ENCODE data around the gene LCN15. TPM values are rescaled to one million over a fixed set of nuclear protein-coding genes. Genes with fewer than 3 reads are reported as not detected.

The LCN15 gene
- total RNA-seq, 2 experiments from 2014 or later, result not detected

- peak overlapping the region; percentile 71 for H3K4me2 ChIP-seq (ENCODE audit: low read length)
- H3K9me3 ChIP-seq (ENCODE audit: low read length), result no peaks in the 10 kb centered on the region
- intact Hi-C loops (cut with micrococcal nuclease; ENCODE audit: unreplicated experiment), result no loop called here
- H3K36me3 ChIP-seq (ENCODE audit: insufficient read depth, low read length), result no peaks in the 10 kb centered on the region
- peaks cover 40% of the 10 kb centered on the region for H3K4me1 ChIP-seq (ENCODE audit: insufficient read depth, low read length, poor library complexity, severe bottlenecking)
- ChIA-PET CTCF (ENCODE audit: unreplicated experiment) (no interaction called here), POLR2A (no interaction called here)
- BruUV-seq (replicated peaks), result TSS peak; percentile 63
- no peaks in the 10 kb centered on the region for H3K9me2 ChIP-seq (ENCODE audit: insufficient read depth, low read length)
- TF ChIP-seq, protein P1, sequence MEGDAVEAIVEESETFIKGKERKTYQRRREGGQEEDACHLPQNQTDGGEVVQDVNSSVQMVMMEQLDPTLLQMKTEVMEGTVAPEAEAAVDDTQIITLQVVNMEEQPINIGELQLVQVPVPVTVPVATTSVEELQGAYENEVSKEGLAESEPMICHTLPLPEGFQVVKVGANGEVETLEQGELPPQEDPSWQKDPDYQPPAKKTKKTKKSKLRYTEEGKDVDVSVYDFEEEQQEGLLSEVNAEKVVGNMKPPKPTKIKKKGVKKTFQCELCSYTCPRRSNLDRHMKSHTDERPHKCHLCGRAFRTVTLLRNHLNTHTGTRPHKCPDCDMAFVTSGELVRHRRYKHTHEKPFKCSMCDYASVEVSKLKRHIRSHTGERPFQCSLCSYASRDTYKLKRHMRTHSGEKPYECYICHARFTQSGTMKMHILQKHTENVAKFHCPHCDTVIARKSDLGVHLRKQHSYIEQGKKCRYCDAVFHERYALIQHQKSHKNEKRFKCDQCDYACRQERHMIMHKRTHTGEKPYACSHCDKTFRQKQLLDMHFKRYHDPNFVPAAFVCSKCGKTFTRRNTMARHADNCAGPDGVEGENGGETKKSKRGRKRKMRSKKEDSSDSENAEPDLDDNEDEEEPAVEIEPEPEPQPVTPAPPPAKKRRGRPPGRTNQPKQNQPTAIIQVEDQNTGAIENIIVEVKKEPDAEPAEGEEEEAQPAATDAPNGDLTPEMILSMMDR (conservative IDR thresholded peaks at IDR 0.05; ENCODE audit: low read length), result no peak
- no peak for TF ChIP-seq EZH2phosphoT487 (IDR thresholded peaks at IDR 0.05; ENCODE audit: borderline replicate concordance, low read depth, low read length)
- peak overlapping the region; percentile 72 for H3K4me3 ChIP-seq (ENCODE audit: low read depth, low read length, poor library complexity, severe bottlenecking)
- no peak overlapping the region for H2AFZ ChIP-seq (ENCODE audit: low read length)
- no peaks in the 10 kb centered on the region for H3K79me2 ChIP-seq (ENCODE audit: insufficient read depth, low read depth, low read length)
- no peaks in the 10 kb centered on the region for H4K20me1 ChIP-seq (ENCODE audit: insufficient read depth, low read length)
- DNase-seq (ENCODE audit: low spot score), result no peak
- H3K27ac ChIP-seq (ENCODE audit: low read depth, low read length, poor library complexity, severe bottlenecking), result no peak overlapping the region
Observed at GRCh38 chr9:136792321-136793085, 28.2 kb upstream of the LCN15 start.

DNA sequence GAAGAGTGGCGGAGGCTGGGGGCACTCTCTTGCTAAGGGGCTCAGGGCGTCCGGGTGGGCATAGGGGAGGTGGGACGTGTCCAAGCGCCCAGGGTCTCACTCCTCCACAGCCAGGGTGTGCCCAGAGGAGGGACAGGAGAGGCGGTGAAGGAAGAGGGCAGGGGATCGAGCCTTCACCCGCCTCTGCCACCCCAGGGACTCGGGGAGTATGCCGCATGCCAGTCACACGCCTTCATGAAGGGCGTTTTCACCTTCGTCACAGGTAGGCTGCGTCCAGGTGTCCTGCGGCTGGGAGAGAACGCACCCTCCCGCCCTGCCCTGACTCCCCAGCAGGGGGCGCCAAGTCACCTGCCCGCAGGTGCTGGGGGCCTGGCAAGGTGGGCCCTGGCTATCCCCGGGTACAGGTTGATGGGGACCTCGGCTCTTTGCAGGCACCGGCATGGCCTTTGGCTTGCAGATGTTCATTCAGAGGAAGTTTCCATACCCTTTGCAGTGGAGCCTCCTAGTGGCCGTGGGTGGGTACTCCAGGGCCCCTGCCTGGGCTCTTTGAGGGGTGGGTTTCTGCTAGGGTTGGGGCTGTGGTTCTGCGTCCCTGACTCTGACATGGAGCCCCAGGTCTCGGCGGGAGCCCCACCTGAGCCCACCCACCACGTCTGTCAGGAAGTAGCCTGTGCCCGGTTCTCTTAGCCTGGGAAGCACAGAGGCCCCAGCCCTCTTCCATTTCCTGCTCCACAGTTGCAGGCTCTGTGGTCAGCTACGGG is 27.4 kb upstream of the LCN15 start:
- intact Hi-C loops (cut with micrococcal nuclease; ENCODE audit: unreplicated experiment), result loop anchor here (2.0 kb wide), 2 partner anchors 15 to 237 kb away; partner anchors contain the start of genes ABCA2 and RABL6
- peak overlapping the region; percentile 35; the same call in 1 of the 2 replicates for H2AFZ ChIP-seq (ENCODE audit: low read length)
- no peaks in the 10 kb centered on the region for H3K36me3 ChIP-seq (ENCODE audit: insufficient read depth, low read length)
- no peaks in the 10 kb centered on the region for H3K9me2 ChIP-seq (ENCODE audit: insufficient read depth, low read length)
- ChIA-PET POLR2A (interaction anchor here (0.6 kb wide), 1 partner anchor 56 kb away, joined by 4 read pairs; no protein-coding TSS in a partner anchor), CTCF (ENCODE audit: unreplicated experiment) (no interaction called here)
- peak; percentile 72 for DNase-seq (ENCODE audit: low spot score)
- peak overlapping the region; percentile 70 for H3K27ac ChIP-seq (ENCODE audit: low read depth, low read length, poor library complexity, severe bottlenecking)
- no peaks in the 10 kb centered on the region for H3K79me2 ChIP-seq (ENCODE audit: insufficient read depth, low read depth, low read length)
- peak overlapping the region; percentile 71 for H3K4me2 ChIP-seq (ENCODE audit: low read length)
- H4K20me1 ChIP-seq (ENCODE audit: insufficient read depth, low read length), result no peaks in the 10 kb centered on the region
- TF ChIP-seq, protein P1 (conservative IDR thresholded peaks at IDR 0.05; ENCODE audit: low read length), result peak; percentile 100
- no peak for TF ChIP-seq EZH2phosphoT487 (IDR thresholded peaks at IDR 0.05; ENCODE audit: borderline replicate concordance, low read depth, low read length)
- H3K9me3 ChIP-seq (ENCODE audit: low read length), result no peaks in the 10 kb centered on the region
- H3K4me1 ChIP-seq (ENCODE audit: insufficient read depth, low read length, poor library complexity, severe bottlenecking), result peaks cover 34% of the 10 kb centered on the region
- no TSS peak for BruUV-seq (replicated peaks)
- H3K4me3 ChIP-seq (ENCODE audit: low read depth, low read length, poor library complexity, severe bottlenecking), result peak overlapping the region; percentile 72

Measured in OCI-LY7 (cell line).